Mesenchymal stem cell (in vitro differentiated cells and primary cell): ENCODE results near the gene KIFC3. TPM values are rescaled to one million over a fixed set of nuclear protein-coding genes. Genes with fewer than 3 reads are reported as not detected.

Experiments used
- DNase-seq: peaks from one replicate; pipeline ENCODE4 v3.0.0-alpha.2; 2013
- H2AFZ ChIP-seq: one replicate; pipeline ENCODE4 v1.6.1; 2013; ENCODE audit warnings: low read depth, mild to moderate bottlenecking, control low read depth, inconsistent platforms, low read length, moderate library complexity
- H2AK5ac ChIP-seq: 2 replicates; pipeline ENCODE4 v1.6.1; 2013; ENCODE audit warnings: low read length, moderate library complexity, mild to moderate bottlenecking, inconsistent platforms; ENCODE audit not compliant: severe bottlenecking
- H2BK120ac ChIP-seq: one replicate; pipeline ENCODE4 v1.6.1; 2013; ENCODE audit warnings: low read depth, mild to moderate bottlenecking, inconsistent platforms, low read length, moderate library complexity
- H2BK12ac ChIP-seq, 2 experiments: one replicate each; pipeline ENCODE4 v1.6.1; 2013; ENCODE audit warnings: inconsistent platforms in 2 of 2, low read length in 2 of 2, mild to moderate bottlenecking in 2 of 2, moderate library complexity in 2 of 2, control low read depth in 1 of 2
- H2BK15ac ChIP-seq: one replicate; pipeline ENCODE4 v1.6.1; 2013; ENCODE audit warnings: mild to moderate bottlenecking, low read depth, inconsistent platforms; ENCODE audit not compliant: poor library complexity, severe bottlenecking
- H2BK5ac ChIP-seq: 2 replicates; pipeline ENCODE4 v1.6.1; 2013; ENCODE audit warnings: low read depth, mild to moderate bottlenecking, low read length, control low read depth, inconsistent platforms; ENCODE audit not compliant: poor library complexity, severe bottlenecking
- H3K14ac ChIP-seq, 2 experiments: one replicate each; pipeline ENCODE4 v1.6.1; 2013; ENCODE audit warnings: inconsistent platforms in 2 of 2, low read length in 2 of 2, control low read depth in 1 of 2, mild to moderate bottlenecking in 1 of 2, moderate library complexity in 1 of 2
- H3K18ac ChIP-seq, 2 experiments: one replicate each; pipeline ENCODE4 v1.6.1; 2013; ENCODE audit warnings: inconsistent platforms in 2 of 2, low read length in 2 of 2, control low read depth in 1 of 2, low read depth in 1 of 2, mild to moderate bottlenecking in 1 of 2
- H3K23ac ChIP-seq, 2 experiments: one replicate each; pipeline ENCODE4 v1.6.1; 2013; ENCODE audit warnings: inconsistent platforms in 2 of 2, low read length in 2 of 2, mild to moderate bottlenecking in 2 of 2, moderate library complexity in 2 of 2, control low read depth in 1 of 2
- H3K27ac ChIP-seq: 2 replicates; pipeline ENCODE4 v1.5.1; 2013; ENCODE audit warnings: mild to moderate bottlenecking, moderate library complexity, low read length, control low read depth, inconsistent platforms; ENCODE audit not compliant: poor library complexity, severe bottlenecking
- H3K27me3 ChIP-seq, 2 experiments: 2 replicates each; pipeline versions ENCODE4 v1.6.1 to v1.7.0; 2013; ENCODE audit warnings: low read length in 2 of 2, mild to moderate bottlenecking in 2 of 2, moderate library complexity in 2 of 2, control low read depth in 1 of 2, inconsistent platforms in 1 of 2; ENCODE audit not compliant: control insufficient read depth in 1 of 2, insufficient read depth in 1 of 2
- H3K36me3 ChIP-seq, 2 experiments: 2 replicates each; pipeline versions ENCODE4 v1.6.1 to v1.7.0; 2013; ENCODE audit warnings: low read length in 2 of 2, control low read depth in 1 of 2, inconsistent platforms in 1 of 2, low read depth in 1 of 2, mild to moderate bottlenecking in 1 of 2; ENCODE audit not compliant: insufficient read depth in 2 of 2, control insufficient read depth in 1 of 2
- H3K4ac ChIP-seq, 2 experiments: one replicate each; pipeline ENCODE4 v1.6.1; 2013; ENCODE audit warnings: inconsistent platforms in 2 of 2, low read length in 2 of 2, mild to moderate bottlenecking in 2 of 2, moderate library complexity in 2 of 2, control low read depth in 1 of 2, low read depth in 1 of 2
- H3K4me1 ChIP-seq: 2 replicates; pipeline ENCODE4 v1.6.1; 2013; ENCODE audit warnings: low read depth, low read length, control low read depth; ENCODE audit not compliant: control insufficient read depth, insufficient read depth
- H3K4me2 ChIP-seq: 2 replicates; pipeline ENCODE4 v1.6.1; 2013; ENCODE audit warnings: low read length, mild to moderate bottlenecking, inconsistent platforms; ENCODE audit not compliant: poor library complexity, severe bottlenecking
- H3K4me3 ChIP-seq, 2 experiments: 2 replicates each; pipeline versions ENCODE4 v1.5.1 to v1.7.0; 2013; ENCODE audit warnings: low read length in 2 of 2, mild to moderate bottlenecking in 2 of 2, control low read depth in 1 of 2, low read depth in 1 of 2; ENCODE audit not compliant: insufficient read depth in 1 of 2
- H3K79me1 ChIP-seq: replicated peaks from 2 replicates; pipeline ENCODE4 v1.6.1; 2013; ENCODE audit warnings: mild to moderate bottlenecking, control low read depth, low read length, inconsistent platforms; ENCODE audit not compliant: poor library complexity, severe bottlenecking
- H3K9ac ChIP-seq: 2 replicates; pipeline ENCODE4 v1.7.0; 2013; ENCODE audit warnings: mild to moderate bottlenecking, low read length, moderate library complexity
- H3K9me3 ChIP-seq: 2 replicates; pipeline ENCODE4 v1.7.0; 2013; ENCODE audit warnings: mild to moderate bottlenecking, low read length; ENCODE audit not compliant: control insufficient read depth
- H4K8ac ChIP-seq: one replicate; pipeline ENCODE4 v1.6.1; 2013; ENCODE audit warnings: inconsistent platforms, mild to moderate bottlenecking, low read length, moderate library complexity
- H4K91ac ChIP-seq: one replicate; pipeline ENCODE4 v1.6.1; 2013; ENCODE audit warnings: mild to moderate bottlenecking, low read length, inconsistent platforms
- WGBS: methylation state at CpG from one replicate; pipeline ENCODE4 v1.1.7; 2013; ENCODE audit warnings: mixed read lengths; 5-methylcytosine and 5-hydroxymethylcytosine counted together
- small RNA-seq: library from polyadenylated mRNA; stranded (forward); fragments of <200 nt; extraction: miRNeasy Mini kit (QIAGEN cat#:217004); gene quantifications from one replicate; pipeline ENCODE3, GENCODE V24; 2013; ENCODE audit warnings: low read depth

KIFC3 gene

GRCh38 chr16:57711993-57712392 is 90.3 kb downstream of the KIFC3 start:
- no peak for DNase-seq
- no peak overlapping the region for H3K23ac ChIP-seq
- no peak overlapping the region for H2BK12ac ChIP-seq
- no peak overlapping the region for H3K4me2 ChIP-seq
- H3K9ac ChIP-seq: no peak overlapping the region
- no peak overlapping the region for H4K91ac ChIP-seq
- H2BK15ac ChIP-seq: no peak overlapping the region
- H3K27ac ChIP-seq: no peak overlapping the region
- H3K9me3 ChIP-seq: no peaks in the 10 kb centered on the region
- H3K14ac ChIP-seq: no peak overlapping the region
- H2BK120ac ChIP-seq: no peak overlapping the region
- no peak overlapping the region for H3K4me3 ChIP-seq
- no peaks in the 10 kb centered on the region for H3K79me1 ChIP-seq
- H3K4me1 ChIP-seq: no peaks in the 10 kb centered on the region
- H3K36me3 ChIP-seq: no peaks in the 10 kb centered on the region
- no peak overlapping the region for H4K8ac ChIP-seq
- H2AFZ ChIP-seq: no peak overlapping the region
- H3K18ac ChIP-seq: no peak overlapping the region
- H2BK5ac ChIP-seq: no peak overlapping the region
- WGBS: no CpG with 5 or more reads among the region's 3 CpGs
- peaks cover 29 to 63% of the 10 kb centered on the region in 2 experiments for H3K27me3 ChIP-seq
- no peak overlapping the region for H3K4ac ChIP-seq
- H2AK5ac ChIP-seq: no peak overlapping the region

GRCh38 chr16:57711346-57711745 is 90.9 kb downstream of the KIFC3 start:
- H3K18ac ChIP-seq: no peak overlapping the region
- no peaks in the 10 kb centered on the region for H3K9me3 ChIP-seq
- H2BK15ac ChIP-seq: no peak overlapping the region
- H3K9ac ChIP-seq: no peak overlapping the region
- WGBS: 85% methylated on average over 5 of the region's 5 CpGs
- no peaks in the 10 kb centered on the region for H3K4me1 ChIP-seq
- no peak overlapping the region for H2AK5ac ChIP-seq
- H2BK12ac ChIP-seq: no peak overlapping the region
- no peak overlapping the region for H3K27ac ChIP-seq
- no peak overlapping the region for H3K4me3 ChIP-seq
- no peak overlapping the region for H3K4me2 ChIP-seq
- H3K23ac ChIP-seq: no peak overlapping the region
- H2AFZ ChIP-seq: no peak overlapping the region
- DNase-seq: no peak
- no peak overlapping the region for H4K8ac ChIP-seq
- no peaks in the 10 kb centered on the region for H3K79me1 ChIP-seq
- H3K14ac ChIP-seq: no peak overlapping the region
- peaks cover 30 to 60% of the 10 kb centered on the region in 2 experiments for H3K27me3 ChIP-seq
- H2BK5ac ChIP-seq: no peak overlapping the region
- H3K4ac ChIP-seq: no peak overlapping the region
- no peaks in the 10 kb centered on the region for H3K36me3 ChIP-seq
- H4K91ac ChIP-seq: no peak overlapping the region
- H2BK120ac ChIP-seq: no peak overlapping the region

- Histone ChIP-seq H3K23ac (no peak overlapping the region), H2BK5ac (no peak overlapping the region), H3K36me3 (no peaks in the 10 kb centered on the region), H3K27ac (no peak overlapping the region), H2BK12ac (no peak overlapping the region), H3K4me2 (no peak overlapping the region), H3K4ac (no peak overlapping the region), H3K79me1 (no peaks in the 10 kb centered on the region), H3K4me3 (no peak overlapping the region), H3K18ac (no peak overlapping the region), H2BK120ac (no peak overlapping the region), H2BK15ac (no peak overlapping the region), H2AFZ (no peak overlapping the region), H4K91ac (no peak overlapping the region), H3K4me1 (no peaks in the 10 kb centered on the region), H3K27me3 (peaks cover 30 to 57% of the 10 kb centered on the region in 2 experiments), H3K9ac (no peak overlapping the region), H3K14ac (no peak overlapping the region), H3K9me3 (no peaks in the 10 kb centered on the region), H4K8ac (no peak overlapping the region), H2AK5ac (no peak overlapping the region)
- 100% methylated on average over 2 of the region's 3 CpGs for WGBS
- no peak for DNase-seq
Observed at GRCh38 chr16:57709663-57710062, 92.6 kb downstream of the KIFC3 start.

Small RNA genes within 50 kb of the gene (small RNA-seq; reads per million reads assigned to genes)
- gene MIR6772: 4.3 reads per million, percentile 45 among the genes with 10 or more reads in this experiment
- not detected for gene RNU6-20P
